ENCODE measurements around the gene LRGUK. TPM values are rescaled to one million over a fixed set of nuclear protein-coding genes. Genes with fewer than 3 reads are reported as not detected.

Gene LRGUK
- total and polyA plus RNA-seq, 2 donors (not counting 3 experiments of a cell fraction or from before 2014, with no cell fraction given): 0.10 to 0.11 TPM

- dilution Hi-C loops (cut with MboI; ENCODE audit: extremely low pct_ligation_motif_present, low sequenced_read_pairs): no loop called here
Observed at GRCh38 chr7:134279336-134279735, 152.2 kb downstream of the LRGUK start.

GRCh38 chr7:134279898-134280297 is 152.8 kb downstream of the LRGUK start:
- no peak for FAIRE-seq
- CTCF ChIA-PET: interaction anchor here (1.1 to 1.6 kb wide), 3 partner anchors 13 to 49 kb away, joined by 3 to 4 read pairs (median 3); partner anchors contain the start of gene SLC35B4

More at GRCh38 chr7:134279336-134279735, 152.2 kb downstream of the LRGUK start:
- H3K9ac ChIP-seq (replicated peaks; ENCODE audit: extremely low read depth, insufficient read depth, low read length): no peak overlapping the region
- H3K4me2 ChIP-seq (ENCODE audit: insufficient read depth, low read length): no peak overlapping the region
- intact Hi-C loops (cut with micrococcal nuclease): no loop called here
- BruUV-seq (replicated peaks): no TSS peak
- no peaks in the 10 kb centered on the region for H3K79me2 ChIP-seq (ENCODE audit: control insufficient read depth, insufficient read depth, low read length)
- H3K27me3 ChIP-seq (ENCODE audit: control insufficient read depth in 2 of 2, insufficient read depth in 2 of 2, low read length in 2 of 2): peaks cover 4 to 17% of the 10 kb centered on the region in 2 experiments
- no peak overlapping the region for H2AFZ ChIP-seq (ENCODE audit: low read depth, low read length)
- H3K9me1 ChIP-seq (replicated peaks; ENCODE audit: control insufficient read depth, extremely low read depth, insufficient read depth, low read length): no peaks in the 10 kb centered on the region
- H3K9me3 ChIP-seq (replicated peaks; ENCODE audit: control insufficient read depth, insufficient read depth, low read length): no peaks in the 10 kb centered on the region
- TF ChIP-seq JUN (IDR thresholded peaks at IDR 0.05; ENCODE audit: borderline replicate concordance, insufficient read depth, insufficient read length, low read depth) (no peak), POLR2AphosphoS5 (IDR thresholded peaks at IDR 0.05; ENCODE audit: insufficient read depth, low read depth, low read length) (no peak), EZH2 (IDR thresholded peaks at IDR 0.05; ENCODE audit: borderline replicate concordance, low read depth, low read length, severe bottlenecking) (no peak)
- no peak for FAIRE-seq
- no peaks in the 10 kb centered on the region for H3K4me1 ChIP-seq (ENCODE audit: control insufficient read depth, extremely low read depth, insufficient read depth, low read length)
- ChIA-PET POLR2A (no interaction called here), CTCF (interaction anchor here (1.1 to 1.2 kb wide), 2 partner anchors 37 to 49 kb away, joined by 3 read pairs; partner anchors contain the start of gene SLC35B4)
- no peak for DNase-seq (ENCODE audit: low read depth, low spot score)
- H3K27ac ChIP-seq (ENCODE audit: insufficient read depth, low read depth, low read length): no peak overlapping the region
- no peaks in the 10 kb centered on the region for H4K20me1 ChIP-seq (replicated peaks; ENCODE audit: control insufficient read depth, extremely low read depth, insufficient read depth, low read length)
- H3K36me3 ChIP-seq (ENCODE audit: control insufficient read depth in 2 of 2, extremely low read depth in 1 of 2, insufficient read depth in 2 of 2, low read length in 2 of 2): no peaks in the 10 kb centered on the region
- H3K4me3 ChIP-seq (replicated peaks in 1 of 3; ENCODE audit: insufficient read depth in 1 of 3, low read depth in 1 of 3, low read length in 3 of 3): no peak overlapping the region

More at GRCh38 chr7:134279898-134280297, 152.8 kb downstream of the LRGUK start:
- Histone ChIP-seq H3K9me3 (replicated peaks; ENCODE audit: control insufficient read depth, insufficient read depth, low read length) (no peaks in the 10 kb centered on the region), H3K27me3 (ENCODE audit: control insufficient read depth in 2 of 2, insufficient read depth in 2 of 2, low read length in 2 of 2) (peaks cover 4 to 16% of the 10 kb centered on the region in 2 experiments), H3K4me3 (replicated peaks in 1 of 3; ENCODE audit: insufficient read depth in 1 of 3, low read depth in 1 of 3, low read length in 3 of 3) (no peak overlapping the region), H3K9ac (replicated peaks; ENCODE audit: extremely low read depth, insufficient read depth, low read length) (no peak overlapping the region), H3K36me3 (ENCODE audit: control insufficient read depth in 2 of 2, extremely low read depth in 1 of 2, insufficient read depth in 2 of 2, low read length in 2 of 2) (no peaks in the 10 kb centered on the region), H4K20me1 (replicated peaks; ENCODE audit: control insufficient read depth, extremely low read depth, insufficient read depth, low read length) (no peaks in the 10 kb centered on the region), H3K4me1 (ENCODE audit: control insufficient read depth, extremely low read depth, insufficient read depth, low read length) (no peaks in the 10 kb centered on the region), H2AFZ (ENCODE audit: low read depth, low read length) (no peak overlapping the region), H3K27ac (ENCODE audit: insufficient read depth, low read depth, low read length) (no peak overlapping the region), H3K79me2 (ENCODE audit: control insufficient read depth, insufficient read depth, low read length) (no peaks in the 10 kb centered on the region), H3K4me2 (ENCODE audit: insufficient read depth, low read length) (no peak overlapping the region), H3K9me1 (replicated peaks; ENCODE audit: control insufficient read depth, extremely low read depth, insufficient read depth, low read length) (no peaks in the 10 kb centered on the region)
- POLR2A ChIA-PET: no interaction called here
- no peak for DNase-seq (ENCODE audit: low read depth, low spot score)
- intact Hi-C loops (cut with micrococcal nuclease) (no loop called here), dilution Hi-C loops (cut with MboI; ENCODE audit: extremely low pct_ligation_motif_present, low sequenced_read_pairs) (no loop called here)
- BruUV-seq (replicated peaks): no TSS peak
- no peak for TF ChIP-seq MAX (IDR thresholded peaks at IDR 0.05; ENCODE audit: insufficient read depth, insufficient read length)
